Kidney epithelial cell (primary cell): Measurements from ENCODE around the gene STPG1. TPM values are rescaled to one million over a fixed set of nuclear protein-coding genes. Genes with fewer than 3 reads are reported as not detected.

Experiments used
- DNase-seq: peaks from one replicate; pipeline ENCODE4 v3.0.0-alpha.2; 2010; ENCODE audit warnings: low read depth
- H3K27me3 ChIP-seq: 2 replicates; pipeline ENCODE4 v1.6.0; 2011; ENCODE audit warnings: low read length; ENCODE audit not compliant: control insufficient read depth, insufficient read depth
- H3K36me3 ChIP-seq: 2 replicates; pipeline ENCODE4 v1.5.1; 2011; ENCODE audit warnings: low read length; ENCODE audit not compliant: control insufficient read depth, insufficient read depth
- H3K4me3 ChIP-seq: 2 replicates; pipeline ENCODE4 v1.5.1; 2011; ENCODE audit warnings: low read depth, mild to moderate bottlenecking, control low read depth, low read length
- CTCF ChIP-seq: IDR thresholded peaks from 2 replicates; pipeline ENCODE4 v1.5.1; 2011; ENCODE audit warnings: mild to moderate bottlenecking, moderate library complexity, low read length, control low read depth, inconsistent platforms; ENCODE audit not compliant: insufficient read depth, poor library complexity, severe bottlenecking
- total RNA-seq: library from RNA; depleted of rRNA; stranded (reverse); fragments of >200 nt; gene quantifications from 2 replicates; pipeline ENCODE4 v1.2.3, GENCODE V29; 2015

The STPG1 gene
- total RNA-seq, 1 donor from 2014 or later: 7.5 TPM

- no peak overlapping the region for H3K4me3 ChIP-seq
- TF ChIP-seq CTCF: no peak
- peaks cover 2% of the 10 kb centered on the region for H3K27me3 ChIP-seq
- DNase-seq: no peak
- H3K36me3 ChIP-seq: no peaks in the 10 kb centered on the region
These were observed 98.2 kb downstream of the STPG1 start for GRCh38 chr1:24315391-24315790.

- no peak for DNase-seq
- no peaks in the 10 kb centered on the region for H3K36me3 ChIP-seq
- no peak for TF ChIP-seq CTCF
- H3K27me3 ChIP-seq: no peaks in the 10 kb centered on the region
- no peak overlapping the region for H3K4me3 ChIP-seq
These were observed 101.8 kb downstream of the STPG1 start for GRCh38 chr1:24311741-24312140.

GRCh38 chr1:24311234-24311633 lies 102.3 kb downstream of the STPG1 start:
- no peaks in the 10 kb centered on the region for H3K36me3 ChIP-seq
- no peak for DNase-seq
- no peaks in the 10 kb centered on the region for H3K27me3 ChIP-seq
- no peak for TF ChIP-seq CTCF
- H3K4me3 ChIP-seq: no peak overlapping the region

GRCh38 chr1:24309762-24310485 lies 103.7 kb downstream of the STPG1 start:
- no peak for TF ChIP-seq CTCF
- Histone ChIP-seq H3K36me3 (no peaks in the 10 kb centered on the region), H3K4me3 (no peak overlapping the region), H3K27me3 (no peaks in the 10 kb centered on the region)
- no peak for DNase-seq

- no peak overlapping the region for H3K4me3 ChIP-seq
- no peaks in the 10 kb centered on the region for H3K27me3 ChIP-seq
- TF ChIP-seq CTCF: peak; percentile 17
- no peak for DNase-seq
- no peaks in the 10 kb centered on the region for H3K36me3 ChIP-seq
These were observed 105.1 kb downstream of the STPG1 start for GRCh38 chr1:24308365-24309015.

Other genes with a start within 250 kb of the STPG1 start
- 6.7 and 8.6 TPM in 2 replicates for gene IFNLR1, start 226.5 kb downstream of the STPG1 start, total RNA-seq
- 12.5 and 12.9 TPM in 2 replicates for gene GRHL3, start 94.4 kb downstream of the STPG1 start, total RNA-seq
- gene NIPAL3, start 2.0 kb upstream of the STPG1 start, total RNA-seq: 42.0 and 45.0 TPM in 2 replicates
- 20.3 and 24.4 TPM in 2 replicates for gene RCAN3, start 89.1 kb upstream of the STPG1 start, total RNA-seq
- 1.2 and 1.5 TPM in 2 replicates for gene NCMAP, start 142.3 kb upstream of the STPG1 start, total RNA-seq
- 58.4 and 71.1 TPM in 2 replicates for gene SRRM1, start 229.5 kb upstream of the STPG1 start, total RNA-seq